GM21825 (cell line): ENCODE results near the gene SLC49A3.
"Not testable (repeated sequence)": the region's sequence is repeated elsewhere in the genome, so short reads cannot be mapped to it uniquely, and the experiment has no call there.

Experiments
- ATAC-seq: cut with Tn5 transposase; IDR thresholded peaks from one replicate; pipeline ENCODE4 v1.9.1; 2021; ENCODE audit warnings: mild to moderate bottlenecking, moderate library complexity; ENCODE audit not compliant: unreplicated experiment

Gene SLC49A3

GRCh38 chr4:703336-704197, 14.6 kb upstream of the SLC49A3 start:
- ATAC-seq: no peak

GRCh38 chr4:702618-703048, 13.7 kb upstream of the SLC49A3 start:
- no peak for ATAC-seq

GRCh38 chr4:700587-701264, 11.8 kb upstream of the SLC49A3 start:
- ATAC-seq: no peak

GRCh38 chr4:699816-700580, 11.0 kb upstream of the SLC49A3 start:
- no peak for ATAC-seq

GRCh38 chr4:694341-694940, 5.5 kb upstream of the SLC49A3 start:
- not testable (repeated sequence) for ATAC-seq

GRCh38 chr4:692771-693554, 4.0 kb upstream of the SLC49A3 start:
- no peak for ATAC-seq

GRCh38 chr4:689723-690122, 772 bp upstream of the SLC49A3 start:
- no peak for ATAC-seq

GRCh38 chr4:687971-688853, 739 bp downstream of the SLC49A3 start:
- no peak for ATAC-seq

- ATAC-seq: no peak
Observed at GRCh38 chr4:687048-687970, 1.6 kb downstream of the SLC49A3 start.

GRCh38 chr4:686413-687040, 2.4 kb downstream of the SLC49A3 start:
- no peak for ATAC-seq

- ATAC-seq: no peak
Observed at GRCh38 chr4:685679-686412, 3.1 kb downstream of the SLC49A3 start.

- ATAC-seq: no peak
Observed at GRCh38 chr4:684623-685327, 4.2 kb downstream of the SLC49A3 start.

- ATAC-seq: no peak
Observed at GRCh38 chr4:683982-684622, 4.8 kb downstream of the SLC49A3 start.

- ATAC-seq: no peak
Observed at GRCh38 chr4:683247-683897, 5.6 kb downstream of the SLC49A3 start.

GRCh38 chr4:682490-683172, 6.3 kb downstream of the SLC49A3 start:
- ATAC-seq: no peak
